Measurements from ENCODE around the gene DNAH10. TPM values are rescaled to one million over a fixed set of nuclear protein-coding genes. Genes with fewer than 3 reads are reported as not detected.

DNAH10 gene
- total RNA-seq, 2 experiments from 2014 or later: 0.11 to 0.19 TPM

- no peaks in the 10 kb centered on the region for H3K79me2 ChIP-seq (ENCODE audit: insufficient read depth, low read depth, low read length)
- H3K27ac ChIP-seq (ENCODE audit: low read depth, low read length, poor library complexity, severe bottlenecking): no peak overlapping the region
- no peak overlapping the region for H2AFZ ChIP-seq (ENCODE audit: low read length)
- no peaks in the 10 kb centered on the region for H3K36me3 ChIP-seq (ENCODE audit: insufficient read depth, low read length)
- H3K4me3 ChIP-seq (ENCODE audit: low read depth, low read length, poor library complexity, severe bottlenecking): no peak overlapping the region
- CTCF ChIA-PET (ENCODE audit: unreplicated experiment): no interaction called here
- peaks cover 2% of the 10 kb centered on the region for H3K4me1 ChIP-seq (ENCODE audit: insufficient read depth, low read length, poor library complexity, severe bottlenecking)
- H3K9me3 ChIP-seq (ENCODE audit: low read length): no peaks in the 10 kb centered on the region
- no peak overlapping the region for H3K4me2 ChIP-seq (ENCODE audit: low read length)
- no peaks in the 10 kb centered on the region for H4K20me1 ChIP-seq (ENCODE audit: insufficient read depth, low read length)
- no peaks in the 10 kb centered on the region for H3K9me2 ChIP-seq (ENCODE audit: insufficient read depth, low read length)
- no peak for DNase-seq (ENCODE audit: low spot score)
- no peak for TF ChIP-seq CTCF (conservative IDR thresholded peaks at IDR 0.05; ENCODE audit: low read length)
- TF ChIP-seq EZH2phosphoT487 (IDR thresholded peaks at IDR 0.05; ENCODE audit: borderline replicate concordance, low read depth, low read length): no peak
- no TSS peak for BruUV-seq (replicated peaks)
- POLR2A ChIA-PET: interaction anchor here (1.6 kb wide), 1 partner anchor 21 kb away, joined by 3 read pairs; no protein-coding TSS in a partner anchor
- intact Hi-C loops (cut with micrococcal nuclease; ENCODE audit: unreplicated experiment): no loop called here
These were observed 84.9 kb downstream of the DNAH10 start for GRCh38 chr12:123847019-123847418.

- H3K9me3 ChIP-seq (ENCODE audit: low read length): no peaks in the 10 kb centered on the region
- H3K4me3 ChIP-seq (ENCODE audit: low read depth, low read length, poor library complexity, severe bottlenecking): no peak overlapping the region
- intact Hi-C loops (cut with micrococcal nuclease; ENCODE audit: unreplicated experiment): no loop called here
These were observed 85.8 kb downstream of the DNAH10 start for GRCh38 chr12:123847876-123848275.

More at GRCh38 chr12:123847876-123848275, 85.8 kb downstream of the DNAH10 start:
- no TSS peak for BruUV-seq (replicated peaks)
- CTCF ChIA-PET (ENCODE audit: unreplicated experiment): no interaction called here
- Histone ChIP-seq H3K36me3 (ENCODE audit: insufficient read depth, low read length) (no peaks in the 10 kb centered on the region), H4K20me1 (ENCODE audit: insufficient read depth, low read length) (no peaks in the 10 kb centered on the region), H3K79me2 (ENCODE audit: insufficient read depth, low read depth, low read length) (no peaks in the 10 kb centered on the region), H3K4me2 (ENCODE audit: low read length) (no peak overlapping the region), H3K9me2 (ENCODE audit: insufficient read depth, low read length) (no peaks in the 10 kb centered on the region), H3K4me1 (ENCODE audit: insufficient read depth, low read length, poor library complexity, severe bottlenecking) (no peaks in the 10 kb centered on the region), H3K27ac (ENCODE audit: low read depth, low read length, poor library complexity, severe bottlenecking) (no peak overlapping the region), H2AFZ (ENCODE audit: low read length) (no peak overlapping the region)
- no peak for TF ChIP-seq CTCF (conservative IDR thresholded peaks at IDR 0.05; ENCODE audit: low read length)
- TF ChIP-seq EZH2phosphoT487 (IDR thresholded peaks at IDR 0.05; ENCODE audit: borderline replicate concordance, low read depth, low read length): no peak
- DNase-seq (ENCODE audit: low spot score): no peak
- POLR2A ChIA-PET: no interaction called here
